IMR-90 (cell line): ENCODE results near the gene NADSYN1.

ENCODE experiments used
- CTCF ChIP-seq: conservative IDR thresholded peaks from 2 replicates; pipeline ENCODE4 v1.5.1; 2012; ENCODE audit warnings: mild to moderate bottlenecking, low read depth, low read length, improper control_type of control experiment
- ELK1 ChIP-seq: fragments of 150-350 bp; IDR thresholded peaks from 2 replicates; pipeline ENCODE4 v1.6.1; 2016; ENCODE audit warnings: low read depth, mild to moderate bottlenecking, low read length, moderate library complexity, borderline replicate concordance
- MAFK ChIP-seq: IDR thresholded peaks from 2 replicates; pipeline ENCODE4 v1.6.1; 2012; ENCODE audit warnings: low read depth, low read length, improper control_type of control experiment
- MAZ ChIP-seq: IDR thresholded peaks from 2 replicates; pipeline ENCODE4 v1.6.1; 2012; ENCODE audit warnings: low read depth, mild to moderate bottlenecking, low read length, improper control_type of control experiment, moderate library complexity, borderline replicate concordance
- POLR2A ChIP-seq: IDR thresholded peaks from 2 replicates; pipeline ENCODE4 v1.6.1; 2012; ENCODE audit warnings: mild to moderate bottlenecking, low read depth, low read length

- TF ChIP-seq CTCF (no peak), POLR2A (no peak), MAFK (no peak), MAZ (no peak), ELK1 (no peak)
Measured at GRCh38 chr11:71406681-71407080, 46.3 kb upstream of the NADSYN1 start.
